Heart left ventricle (tissue), 13 donors: ENCODE data around the gene SF3B4.

Source experiments
- CTCF ChIP-seq, 12 donors: fragments of 200-600 bp; sonication (generic) in 4 of 12; IDR thresholded peaks; one replicate each; pipeline versions ENCODE4 v1.5.0 to v1.8.0; 2018 to 2022; ENCODE audit warnings: antibody characterized with exemption in 12 of 12, mild to moderate bottlenecking in 5 of 12
- POLR2A ChIP-seq, 2 donors: fragments of 450-650 bp; IDR thresholded peaks; one replicate each; pipeline ENCODE4 v1.6.1; 2017; ENCODE audit warnings: antibody characterized with exemption in 2 of 2, mild to moderate bottlenecking in 2 of 2, moderate library complexity in 2 of 2
- donor health status: ischemic (EF 13 %, LVEDD 7.1; RV severe dilation, severe dysfunction).
- donor health status: DM: no; HTN: yes; CAD: no.
- donor health status: DM: no; HTN: no; CAD: no.
- donor health status: ischemic (EF 25% LVEDD 6.9; RV normal size, moderate dysfunction).
- donor health status: ischemic (EF 25% LVEDD 5.7; RV mildly dilated, moderate dysfunction).
- donor health status: ischemic (EF 35%, LVEDD 5.7; RV mildly dilated, moderate dysfunction).
- donor health status: nonischemic (EF 11% LVEDD 7.7; RV severe dilation, severe dysfunction).
- donor health status: DM: yes; HTN: yes; CAD: no.
- donor health status: PGD.
- donor health status: ischemic (EF 29% LVEDD 5.4; RV normal size, mild dysfunction).
- donor health status: nonischemic (EF 23%, LVEDD 6.1; RV moderate dilation, normal function).

DNA sequence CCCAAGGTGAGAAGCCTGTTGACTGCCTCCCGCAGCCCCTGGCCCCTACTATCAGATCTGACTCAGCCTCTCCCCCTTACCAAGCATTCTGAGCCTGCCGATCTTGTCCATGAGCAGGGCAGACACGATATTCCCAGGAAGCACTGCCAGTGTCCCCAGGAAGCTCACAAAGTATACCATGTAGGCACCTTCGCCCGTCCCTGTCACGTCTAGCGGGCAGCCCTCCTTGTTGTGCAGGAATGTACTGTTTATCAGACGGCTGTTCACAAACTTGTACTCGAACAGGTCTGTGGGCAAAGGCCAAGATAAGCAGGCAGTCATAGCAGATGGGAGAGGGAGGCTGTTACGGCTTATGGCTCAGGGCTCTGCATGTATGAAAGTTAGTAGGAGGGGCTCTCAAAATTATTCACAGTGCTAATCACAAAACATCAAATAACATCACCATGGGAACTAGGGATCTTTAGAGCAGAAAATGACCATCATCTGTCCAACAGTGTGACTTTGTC lies 21.0 kb downstream of the SF3B4 start:
- no peak for TF ChIP-seq CTCF (IDR thresholded peaks at IDR 0.05)
- no peak for TF ChIP-seq POLR2A (IDR thresholded peaks at IDR 0.05)
